Measurements from ENCODE around the gene EIF2B1.
"Not testable (repeated sequence)": the region's sequence is repeated elsewhere in the genome, so short reads cannot be mapped to it uniquely, and the experiment has no call there.

EIF2B1 gene

DNA sequence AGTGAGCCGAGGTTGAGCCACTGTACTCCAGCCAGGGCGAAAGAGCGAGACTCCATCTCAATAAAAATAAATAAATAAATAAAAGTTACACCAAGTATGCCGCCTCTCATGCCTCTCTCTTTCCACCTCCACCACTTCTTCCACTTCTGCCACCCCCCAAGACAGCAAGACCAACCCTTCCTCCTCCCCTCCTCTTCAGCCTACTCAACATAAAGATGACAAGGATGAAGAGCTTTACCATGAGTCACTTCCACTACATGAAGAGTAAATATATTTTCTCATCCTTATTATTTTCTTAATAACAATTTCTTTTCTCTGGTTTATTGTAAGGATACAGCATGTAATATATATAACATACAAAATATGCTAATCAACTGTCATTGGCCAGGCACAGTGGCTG, 52.7 kb downstream of the EIF2B1 start:
- peaks cover 0 to 14% (median 10%) of the 10 kb centered on the region in 11 experiments; a peak in 18 of 22 replicates for H4K20me1 ChIP-seq
- no peak overlapping the region for H3K27ac ChIP-seq
- H3K4me2 ChIP-seq, result no peak overlapping the region
- no peaks in the 10 kb centered on the region for H3K27me3 ChIP-seq
- no peak overlapping the region for H3K9ac ChIP-seq
- TF ChIP-seq Cebpa-rat (IDR thresholded peaks at IDR 0.05), result no peak
- peaks cover 0 to 6% (median 0%) of the 10 kb centered on the region in 11 experiments; a peak in 1 of 22 replicates for H3K9me3 ChIP-seq (replicated peaks in 1 of 11)
- H3K4me1 ChIP-seq, result peaks cover 25 to 33% (median 28%) of the 10 kb centered on the region in 10 experiments
- H3K36me3 ChIP-seq, result peaks cover 0 to 15% (median 0%) of the 10 kb centered on the region in 11 experiments; a peak in 4 of 22 replicates
- no peak overlapping the region for H3K4me3 ChIP-seq

DNA sequence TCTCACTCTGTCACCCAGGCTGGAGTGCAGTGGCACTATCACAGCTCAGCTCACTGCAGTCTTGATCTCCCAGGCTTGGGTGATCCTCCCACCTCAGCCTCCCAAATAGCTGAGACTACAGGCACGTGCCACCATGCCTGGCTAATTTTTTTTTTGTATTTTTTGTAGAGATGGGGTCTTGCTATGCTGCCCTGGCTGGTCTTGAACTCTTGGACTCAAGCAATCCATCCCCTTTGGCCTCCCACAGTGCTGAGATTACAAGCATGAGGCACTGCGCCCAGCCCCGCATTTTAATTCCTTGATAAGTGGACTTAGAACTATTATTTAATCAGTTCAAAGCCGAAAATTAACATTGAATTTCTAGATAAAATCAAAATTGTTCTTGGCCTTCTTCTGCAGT, 54.7 kb downstream of the EIF2B1 start:
- H3K9ac ChIP-seq; H3K4me3 ChIP-seq; H3K27me3 ChIP-seq; H3K9me3 ChIP-seq (replicated peaks in 1 of 11); H3K4me2 ChIP-seq; H4K20me1 ChIP-seq; H3K27ac ChIP-seq: not testable (repeated sequence)
- Histone ChIP-seq H3K36me3 (peaks cover 0 to 15% (median 0%) of the 10 kb centered on the region in 11 experiments; a peak in 4 of 22 replicates), H3K4me1 (peaks cover 19 to 25% (median 22%) of the 10 kb centered on the region in 10 experiments)

DNA sequence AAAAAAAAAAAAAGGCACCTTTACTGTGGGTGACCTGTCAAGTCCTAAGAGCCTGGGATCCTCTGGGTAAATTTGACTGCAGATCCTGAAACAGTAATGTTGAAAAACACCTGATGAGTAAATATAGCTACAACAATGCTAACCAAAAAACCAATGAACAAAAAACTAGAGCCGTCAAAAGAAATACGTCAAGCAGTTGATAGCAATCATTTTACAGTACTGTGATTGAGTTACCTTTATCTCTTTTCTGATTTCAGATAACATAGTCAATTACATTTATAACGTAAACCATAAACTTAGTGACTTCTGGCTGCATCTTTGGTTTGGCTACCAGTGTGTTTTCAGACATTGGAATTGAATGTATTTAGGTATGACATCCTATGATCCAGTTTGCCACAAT, 55.2 kb downstream of the EIF2B1 start:
- Histone ChIP-seq H3K4me3 (no peak overlapping the region), H3K9me3 (replicated peaks in 1 of 11) (peaks cover 0 to 6% (median 0%) of the 10 kb centered on the region in 11 experiments; a peak in 1 of 22 replicates), H3K36me3 (peaks cover 0 to 15% (median 0%) of the 10 kb centered on the region in 11 experiments; a peak in 4 of 22 replicates), H3K4me1 (peaks cover 17 to 23% (median 20%) of the 10 kb centered on the region in 10 experiments), H3K27ac (no peak overlapping the region), H3K27me3 (no peaks in the 10 kb centered on the region), H3K4me2 (no peak overlapping the region), H3K9ac (no peak overlapping the region), H4K20me1 (no peaks in the 10 kb centered on the region; a peak in 2 of 22 replicates)
- no peak for TF ChIP-seq Cebpa-rat (IDR thresholded peaks at IDR 0.05)

DNA sequence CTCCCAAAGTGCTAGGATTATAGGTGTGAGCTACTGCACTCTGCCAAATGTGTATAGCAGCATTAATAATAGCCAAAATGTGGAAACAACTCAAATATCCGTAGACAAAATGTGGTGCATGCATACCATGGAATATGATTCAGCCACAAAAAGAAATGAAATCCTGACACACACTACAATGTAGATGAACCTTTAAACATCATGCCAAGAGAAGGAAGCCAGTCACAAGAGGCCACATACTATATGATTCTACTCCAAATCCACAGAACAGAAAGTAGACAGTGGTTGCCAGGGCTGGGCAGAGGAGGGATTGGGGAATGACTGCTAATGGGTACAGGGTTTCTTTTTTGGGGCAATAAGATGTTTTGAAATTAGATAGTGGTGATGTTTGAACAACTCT, 56.9 kb downstream of the EIF2B1 start:
- Histone ChIP-seq H3K4me1 (peaks cover under 1 to 7% (median 4%) of the 10 kb centered on the region in 10 experiments; a peak in 11 of 20 replicates), H3K36me3 (peaks cover 0 to 15% (median 0%) of the 10 kb centered on the region in 11 experiments; a peak in 4 of 22 replicates), H4K20me1 (no peaks in the 10 kb centered on the region; a peak in 2 of 22 replicates), H3K27me3 (no peaks in the 10 kb centered on the region), H3K4me2 (no peak overlapping the region), H3K9me3 (replicated peaks in 1 of 11) (peaks cover 0 to 6% (median 0%) of the 10 kb centered on the region in 11 experiments; a peak in 1 of 22 replicates), H3K9ac (no peak overlapping the region), H3K27ac (no peak overlapping the region), H3K4me3 (no peak overlapping the region)
- TF ChIP-seq Cebpa-rat (IDR thresholded peaks at IDR 0.05), result no peak

DNA sequence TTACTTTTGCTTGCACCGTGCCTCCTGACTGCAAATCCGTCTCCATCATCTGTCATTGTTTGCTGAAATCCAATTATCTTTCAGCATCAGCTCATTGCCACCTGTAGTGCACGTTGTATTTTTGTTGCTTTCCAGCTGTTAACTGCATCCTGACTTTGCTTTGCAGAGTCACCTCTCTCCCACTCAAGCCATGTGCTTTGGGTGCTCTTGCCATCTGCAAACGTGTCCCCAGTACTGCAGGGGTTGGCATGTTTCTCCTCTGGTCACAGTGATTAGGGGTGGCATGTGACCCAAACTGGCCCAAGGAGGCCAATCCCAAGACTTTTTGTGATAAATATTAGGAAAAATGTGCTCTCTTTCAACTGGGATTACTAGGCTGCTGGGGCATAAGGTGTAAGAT, 59.6 kb downstream of the EIF2B1 start:
- no peak overlapping the region for H3K9ac ChIP-seq
- no peak for TF ChIP-seq Cebpa-rat (IDR thresholded peaks at IDR 0.05)
- H4K20me1 ChIP-seq, result no peaks in the 10 kb centered on the region

DNA sequence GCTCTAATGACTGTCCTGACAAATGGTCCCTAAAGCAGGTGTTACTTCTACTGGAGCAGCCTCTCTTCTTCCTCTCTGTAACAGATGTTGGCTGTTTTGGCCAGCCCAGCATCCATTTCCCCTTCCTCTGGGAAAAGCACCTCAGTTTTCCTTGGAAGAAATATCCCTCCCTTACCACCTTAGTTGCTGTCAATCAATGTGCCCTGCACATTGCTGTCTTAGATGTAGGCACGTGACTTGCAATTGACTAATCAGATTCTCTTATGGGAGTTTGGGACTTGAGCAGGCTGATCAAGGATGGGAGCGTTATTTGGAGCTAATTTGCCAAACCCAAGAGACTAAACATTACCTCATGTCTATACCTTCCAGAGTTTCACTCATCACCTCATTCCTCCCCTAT, 61.1 kb downstream of the EIF2B1 start:
- Histone ChIP-seq H3K36me3 (peaks cover 0 to 13% (median 0%) of the 10 kb centered on the region in 11 experiments; a peak in 4 of 22 replicates), H3K4me2 (no peak overlapping the region), H3K9me3 (replicated peaks in 1 of 11) (peaks cover 0 to 6% (median 0%) of the 10 kb centered on the region in 11 experiments; a peak in 1 of 22 replicates), H3K27me3 (no peaks in the 10 kb centered on the region), H3K9ac (no peak overlapping the region), H3K4me3 (no peak overlapping the region), H4K20me1 (no peaks in the 10 kb centered on the region), H3K4me1 (peaks cover 0 to 6% (median 0%) of the 10 kb centered on the region in 10 experiments; a peak in 4 of 20 replicates), H3K27ac (no peak overlapping the region)
- TF ChIP-seq Cebpa-rat (IDR thresholded peaks at IDR 0.05), result no peak

More for the DNA sequence above, 59.6 kb downstream of the EIF2B1 start:
- Histone ChIP-seq H3K27ac (no peak overlapping the region), H3K36me3 (peaks cover 0 to 15% (median 0%) of the 10 kb centered on the region in 11 experiments; a peak in 4 of 22 replicates), H3K4me1 (peaks cover 0 to 6% (median 0%) of the 10 kb centered on the region in 10 experiments; a peak in 4 of 20 replicates), H3K9me3 (replicated peaks in 1 of 11) (peaks cover 0 to 6% (median 0%) of the 10 kb centered on the region in 11 experiments; a peak in 1 of 22 replicates), H3K4me2 (no peak overlapping the region), H3K27me3 (no peaks in the 10 kb centered on the region), H3K4me3 (no peak overlapping the region)

DNA sequence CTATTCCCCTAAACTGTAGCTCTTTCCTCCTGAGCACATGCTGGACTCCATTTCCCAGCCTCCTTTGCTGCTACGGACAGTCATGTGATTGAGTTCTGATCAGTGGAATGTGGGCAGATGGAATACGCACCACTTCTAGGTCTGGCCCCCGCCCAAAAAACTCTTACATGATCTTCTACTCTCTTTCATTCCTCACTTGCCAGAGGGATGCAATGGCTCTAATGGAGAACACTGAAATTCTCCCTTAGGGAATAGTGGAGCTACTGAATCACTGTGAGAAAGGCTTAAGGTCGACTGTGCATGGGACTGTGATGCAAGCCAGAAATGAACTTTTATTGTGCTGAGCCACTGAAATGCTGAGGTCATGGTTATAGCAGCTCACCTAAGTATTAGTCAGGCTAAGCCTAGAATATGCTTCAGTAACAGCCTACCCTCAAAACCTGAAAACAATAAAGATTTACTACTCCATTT, 62.1 kb downstream of the EIF2B1 start:
- Histone ChIP-seq H3K27me3 (no peaks in the 10 kb centered on the region), H3K36me3 (peaks cover 0 to 6% (median 0%) of the 10 kb centered on the region in 11 experiments; a peak in 3 of 22 replicates), H3K4me3 (no peak overlapping the region), H3K9ac (no peak overlapping the region), H3K9me3 (replicated peaks in 1 of 11) (peaks cover 0 to 5% (median 0%) of the 10 kb centered on the region in 11 experiments; a peak in 1 of 22 replicates), H3K27ac (no peak overlapping the region), H3K4me1 (peaks cover 0 to 6% (median 0%) of the 10 kb centered on the region in 10 experiments; a peak in 4 of 20 replicates), H4K20me1 (no peaks in the 10 kb centered on the region), H3K4me2 (no peak overlapping the region)
- no peak for TF ChIP-seq Cebpa-rat (IDR thresholded peaks at IDR 0.05)

Measured in BLaER1 treated with 17β-estradiol and CSF1 and Interleukin-3, amounts not matched to agents 10 nM and 100 nM (cell line).